ENCODE data around the gene AGL. TPM values are rescaled to one million over a fixed set of nuclear protein-coding genes. Genes with fewer than 3 reads are reported as not detected.
"Not testable (repeated sequence)": the region's sequence is repeated elsewhere in the genome, so short reads cannot be mapped to it uniquely, and the experiment has no call there.

The AGL gene
- polyA plus RNA-seq, 1 donor from 2014 or later: 8.1 TPM

- no peaks in the 10 kb centered on the region for H3K9me3 Mint-ChIP-seq
- H3K4me1 Mint-ChIP-seq: peaks cover 0 to 1% (median 0%) of the 10 kb centered on the region in 3 donors
- H3K4me3 Mint-ChIP-seq: no peak overlapping the region
- H3K27me3 Mint-ChIP-seq: no peaks in the 10 kb centered on the region
- H3K27ac Mint-ChIP-seq: no peak overlapping the region
- peaks cover 4% of the 10 kb centered on the region for H3K36me3 Mint-ChIP-seq
Observed at GRCh38 chr1:99944192-99944591, 94.0 kb downstream of the AGL start.

GRCh38 chr1:99945174-99945573 is 95.0 kb downstream of the AGL start:
- Mint-ChIP-seq H3K36me3 (peaks cover 1% of the 10 kb centered on the region), H3K27ac (no peak overlapping the region), H3K4me3 (no peak overlapping the region), H3K9me3 (no peaks in the 10 kb centered on the region), H3K4me1 (peaks cover 0 to 1% (median 0%) of the 10 kb centered on the region in 3 donors), H3K27me3 (no peaks in the 10 kb centered on the region)

GRCh38 chr1:99950486-99950885 is 100.3 kb downstream of the AGL start:
- no peaks in the 10 kb centered on the region for H3K27me3 Mint-ChIP-seq
- H3K4me1 Mint-ChIP-seq: no peaks in the 10 kb centered on the region
- H3K9me3 Mint-ChIP-seq: peaks cover 0 to 1% (median under 1%) of the 10 kb centered on the region in 3 donors
- H3K4me3 Mint-ChIP-seq: no peak overlapping the region
- H3K36me3 Mint-ChIP-seq: peaks cover 3% of the 10 kb centered on the region
- H3K27ac Mint-ChIP-seq: no peak overlapping the region

- no peak overlapping the region for H3K4me3 Mint-ChIP-seq
- H3K9me3 Mint-ChIP-seq: peaks cover 0 to 1% (median 1%) of the 10 kb centered on the region in 3 donors
- no peak overlapping the region for H3K27ac Mint-ChIP-seq
- no peaks in the 10 kb centered on the region for H3K27me3 Mint-ChIP-seq
- peaks cover 2% of the 10 kb centered on the region for H3K36me3 Mint-ChIP-seq
- H3K4me1 Mint-ChIP-seq: no peaks in the 10 kb centered on the region
Observed at GRCh38 chr1:99952522-99952921, 102.4 kb downstream of the AGL start.

GRCh38 chr1:99955375-99955774 is 105.2 kb downstream of the AGL start:
- Mint-ChIP-seq H3K4me1 (no peaks in the 10 kb centered on the region), H3K27me3 (no peaks in the 10 kb centered on the region), H3K4me3 (no peak overlapping the region), H3K27ac (no peak overlapping the region), H3K9me3 (peaks cover 0 to 1% (median 1%) of the 10 kb centered on the region in 3 donors), H3K36me3 (peaks cover 2% of the 10 kb centered on the region)

GRCh38 chr1:99956755-99957154 is 106.6 kb downstream of the AGL start:
- H3K9me3 Mint-ChIP-seq: peaks cover 0 to 1% (median 0%) of the 10 kb centered on the region in 3 donors
- H3K4me3 Mint-ChIP-seq: no peak overlapping the region
- H3K27me3 Mint-ChIP-seq: no peaks in the 10 kb centered on the region

GRCh38 chr1:99957818-99958217 is 107.7 kb downstream of the AGL start:
- Mint-ChIP-seq H3K27ac (no peak overlapping the region), H3K27me3 (no peaks in the 10 kb centered on the region), H3K9me3 (peaks cover 0 to 1% (median 0%) of the 10 kb centered on the region in 3 donors), H3K36me3 (no peaks in the 10 kb centered on the region), H3K4me1 (no peaks in the 10 kb centered on the region), H3K4me3 (no peak overlapping the region)

More at GRCh38 chr1:99956755-99957154, 106.6 kb downstream of the AGL start:
- H3K4me1 Mint-ChIP-seq: no peaks in the 10 kb centered on the region
- peaks cover 2% of the 10 kb centered on the region for H3K36me3 Mint-ChIP-seq
- H3K27ac Mint-ChIP-seq: peak overlapping the region in 1 of 3 donors; percentile 54

GRCh38 chr1:99959189-99959705 is 109.1 kb downstream of the AGL start:
- not testable (repeated sequence) for H3K4me1 Mint-ChIP-seq, H3K27ac Mint-ChIP-seq, H3K27me3 Mint-ChIP-seq, H3K36me3 Mint-ChIP-seq, H3K4me3 Mint-ChIP-seq, H3K9me3 Mint-ChIP-seq

GRCh38 chr1:99960260-99960659 is 110.1 kb downstream of the AGL start:
- not testable (repeated sequence) for H3K27ac Mint-ChIP-seq, H3K27me3 Mint-ChIP-seq, H3K36me3 Mint-ChIP-seq, H3K4me3 Mint-ChIP-seq, H3K9me3 Mint-ChIP-seq, H3K4me1 Mint-ChIP-seq

- Mint-ChIP-seq H3K36me3 (no peaks in the 10 kb centered on the region), H3K27me3 (no peaks in the 10 kb centered on the region), H3K9me3 (no peaks in the 10 kb centered on the region), H3K4me1 (peaks cover 0 to 3% (median under 1%) of the 10 kb centered on the region in 3 donors), H3K27ac (no peak overlapping the region), H3K4me3 (no peak overlapping the region)
Observed at GRCh38 chr1:99963041-99963795, 113.1 kb downstream of the AGL start.

- Mint-ChIP-seq H3K9me3 (no peaks in the 10 kb centered on the region), H3K27ac (no peak overlapping the region), H3K36me3 (no peaks in the 10 kb centered on the region), H3K4me3 (peak overlapping the region in 1 of 4 donors; percentile 40), H3K4me1 (peaks cover 6 to 13% (median 13%) of the 10 kb centered on the region in 3 donors), H3K27me3 (no peaks in the 10 kb centered on the region)
Observed at GRCh38 chr1:99964806-99965205, 114.6 kb downstream of the AGL start.

GRCh38 chr1:99965646-99966375 is 115.7 kb downstream of the AGL start:
- Mint-ChIP-seq H3K27me3 (no peaks in the 10 kb centered on the region), H3K4me1 (peaks cover 13 to 20% (median 20%) of the 10 kb centered on the region in 3 donors), H3K9me3 (no peaks in the 10 kb centered on the region), H3K27ac (no peak overlapping the region), H3K36me3 (peaks cover 3% of the 10 kb centered on the region), H3K4me3 (peak overlapping the region in 1 of 4 donors; percentile 40)

- Mint-ChIP-seq H3K36me3 (peaks cover 3% of the 10 kb centered on the region), H3K27me3 (no peaks in the 10 kb centered on the region), H3K4me3 (peak overlapping the region in 3 of 4 donors; percentile 43 to 100 (median 98)), H3K9me3 (no peaks in the 10 kb centered on the region), H3K27ac (peak overlapping the region in 1 of 3 donors; percentile 56), H3K4me1 (peaks cover 17 to 30% (median 23%) of the 10 kb centered on the region in 3 donors)
Observed at GRCh38 chr1:99968214-99968613, 118.1 kb downstream of the AGL start.

GRCh38 chr1:99969260-99969728 is 119.1 kb downstream of the AGL start:
- Mint-ChIP-seq H3K36me3 (peaks cover 3% of the 10 kb centered on the region), H3K9me3 (no peaks in the 10 kb centered on the region), H3K4me1 (peaks cover 17 to 31% (median 23%) of the 10 kb centered on the region in 3 donors), H3K27me3 (no peaks in the 10 kb centered on the region), H3K4me3 (peak overlapping the region; percentile 98 to 100 (median 100)), H3K27ac (peak overlapping the region; percentile 78 to 94 (median 91))

All from IgD-negative memory B cell (primary cell).